Activated T-helper 1 cell treated with anti-CD3 and anti-CD28 coated beads, Interleukin-2, amount 50 U/mL, for 16 hours (primary cell): Measurements from ENCODE around the gene TCF4.
"Not testable (repeated sequence)": the region's sequence is repeated elsewhere in the genome, so short reads cannot be mapped to it uniquely, and the experiment has no call there.

Source experiments
- DNase-seq, 2 donors: peaks; one replicate each; pipeline ENCODE4 v3.0.0-alpha.2; 2020; ENCODE audit warnings: low read depth in 1 of 2, low spot score in 1 of 2

The TCF4 gene

GRCh38 chr18:55479656-55480420, 108.2 kb downstream of the TCF4 start:
- DNase-seq: no peak

GRCh38 chr18:55477860-55478581, 110.0 kb downstream of the TCF4 start:
- DNase-seq: no peak

- DNase-seq: no peak
Measured at GRCh38 chr18:55477499-55477859, 110.5 kb downstream of the TCF4 start.

GRCh38 chr18:55475916-55476315, 112.1 kb downstream of the TCF4 start:
- DNase-seq: no peak

GRCh38 chr18:55475467-55475866, 112.5 kb downstream of the TCF4 start:
- no peak for DNase-seq

- no peak for DNase-seq
Measured at GRCh38 chr18:55473560-55473959, 114.4 kb downstream of the TCF4 start.

- DNase-seq: no peak
Measured at GRCh38 chr18:55473058-55473457, 114.9 kb downstream of the TCF4 start.

GRCh38 chr18:55470826-55471225, 117.2 kb downstream of the TCF4 start:
- no peak for DNase-seq

- DNase-seq: not testable (repeated sequence)
Measured at GRCh38 chr18:55469134-55469533, 118.9 kb downstream of the TCF4 start.

- no peak for DNase-seq
Measured at GRCh38 chr18:55466789-55467188, 121.2 kb downstream of the TCF4 start.

- DNase-seq: no peak
Measured at GRCh38 chr18:55465313-55465712, 122.7 kb downstream of the TCF4 start.

GRCh38 chr18:55464581-55464980, 123.4 kb downstream of the TCF4 start:
- no peak for DNase-seq

GRCh38 chr18:55462652-55463051, 125.3 kb downstream of the TCF4 start:
- no peak for DNase-seq

GRCh38 chr18:55461848-55462247, 126.1 kb downstream of the TCF4 start:
- no peak for DNase-seq

- DNase-seq: no peak
Measured at GRCh38 chr18:55458456-55459203, 129.4 kb downstream of the TCF4 start.

GRCh38 chr18:55457028-55457427, 131.0 kb downstream of the TCF4 start:
- DNase-seq: no peak

- DNase-seq: no peak
Measured at GRCh38 chr18:55455938-55456337, 132.1 kb downstream of the TCF4 start.

GRCh38 chr18:55453186-55453585, 134.8 kb downstream of the TCF4 start:
- no peak for DNase-seq

GRCh38 chr18:55452123-55452611, 135.8 kb downstream of the TCF4 start:
- DNase-seq: no peak

- DNase-seq: no peak
Measured at GRCh38 chr18:55449412-55450140, 138.4 kb downstream of the TCF4 start.

GRCh38 chr18:55448420-55448819, 139.6 kb downstream of the TCF4 start:
- DNase-seq: no peak
